Measurements from ENCODE around the gene NRDC. TPM values are rescaled to one million over a fixed set of nuclear protein-coding genes. Genes with fewer than 3 reads are reported as not detected.

NRDC gene
- total RNA-seq, 1 experiment from 2014 or later: 147 TPM

GRCh38 chr1:51758310-51758709 is 120.2 kb downstream of the NRDC start:
- no peak overlapping the region for H2AFZ ChIP-seq (ENCODE audit: low read length)
- H3K27ac ChIP-seq (ENCODE audit: insufficient read length, low read depth, low read length): no peak overlapping the region
- H3K9ac ChIP-seq (ENCODE audit: extremely low read depth, insufficient read length, low read length): no peak overlapping the region
- no peak overlapping the region for H3K23ac ChIP-seq (ENCODE audit: insufficient read length, low read depth, low read length)
- no peak overlapping the region for H2BK12ac ChIP-seq (ENCODE audit: insufficient read length, low read depth, low read length)
- no peak overlapping the region for H4K91ac ChIP-seq (ENCODE audit: insufficient read length, low read depth, low read length)
- Mint-ChIP-seq H3K4me3 (no peak overlapping the region), H3K9me3 (no peaks in the 10 kb centered on the region), H3K27ac (no peak overlapping the region), H3K4me1 (no peaks in the 10 kb centered on the region), H3K27me3 (ENCODE audit: low read depth) (no peaks in the 10 kb centered on the region), H3K36me3 (ENCODE audit: insufficient read depth in 1 of 3, low read depth in 3 of 3) (peaks cover 0 to 24% (median 11%) of the 10 kb centered on the region in 3 experiments; a peak in 5 of 7 replicates)
- no peak overlapping the region for H3K18ac ChIP-seq (ENCODE audit: insufficient read length, low read depth, low read length)
- no peak overlapping the region for H4K8ac ChIP-seq (replicated peaks; ENCODE audit: insufficient read length, low read depth, low read length)
- no peaks in the 10 kb centered on the region for H3K27me3 ChIP-seq (ENCODE audit: insufficient read depth, low read length)
- H4K20me1 ChIP-seq (ENCODE audit: control insufficient read depth, insufficient read depth, insufficient read length): no peaks in the 10 kb centered on the region
- no peaks in the 10 kb centered on the region for H3K23me2 ChIP-seq (ENCODE audit: insufficient read length, low read depth, low read length, poor library complexity, severe bottlenecking)
- no peak overlapping the region for H3T11ph ChIP-seq (ENCODE audit: low read length)
- H3K79me2 ChIP-seq (ENCODE audit: insufficient read depth, low read length): no peaks in the 10 kb centered on the region
- H2BK5ac ChIP-seq (ENCODE audit: insufficient read length, low read length): no peak overlapping the region
- H3K14ac ChIP-seq (ENCODE audit: insufficient read depth, low read length): no peak overlapping the region
- WGBS (ENCODE audit: extremely low coverage, insufficient read length, low lambda C conversion rate): no CpG with 5 or more reads among the region's 4 CpGs
- H2BK20ac ChIP-seq (ENCODE audit: low read depth, low read length, poor library complexity, severe bottlenecking): no peak overlapping the region
- no peak overlapping the region for H3K56ac ChIP-seq (ENCODE audit: insufficient read length, low read depth, low read length)
- TF ChIP-seq CTCF (conservative IDR thresholded peaks at IDR 0.05): no peak
- DNase-seq: no peak
- H3K4me1 ChIP-seq (ENCODE audit: insufficient read depth, low read length): no peaks in the 10 kb centered on the region
- no peak overlapping the region for H2AK5ac ChIP-seq (ENCODE audit: insufficient read length, low read length)
- no peak overlapping the region for H3K4ac ChIP-seq (ENCODE audit: low read depth, low read length)
- H3K4me2 ChIP-seq (ENCODE audit: insufficient read depth, insufficient read length, low read length): no peak overlapping the region
- no peaks in the 10 kb centered on the region for H3K79me1 ChIP-seq (ENCODE audit: insufficient read depth, low read depth, low read length, poor library complexity, severe bottlenecking)
- no peak overlapping the region for H4K5ac ChIP-seq (ENCODE audit: insufficient read length, low read depth, low read length)
- no peaks in the 10 kb centered on the region for H3K9me3 ChIP-seq (ENCODE audit: control insufficient read depth, low read depth, low read length)
- no peak overlapping the region for H2BK15ac ChIP-seq (ENCODE audit: low read depth, low read length)
- no peak overlapping the region for H2BK120ac ChIP-seq (ENCODE audit: low read depth, low read length, poor library complexity, severe bottlenecking)

Data from H9 (cell line).